RPMI8226 (cell line): ENCODE results near the gene CHIA.
"Not testable (repeated sequence)": the region's sequence is repeated elsewhere in the genome, so short reads cannot be mapped to it uniquely, and the experiment has no call there.

Experiments
- DNase-seq: peaks from one replicate; pipeline ENCODE4 v3.0.0-alpha.2; 2015

Gene CHIA

GRCh38 chr1:111286912-111287311 is 3.7 kb upstream of the CHIA start:
- no peak for DNase-seq

- no peak for DNase-seq
Measured at GRCh38 chr1:111289371-111289770, 1.3 kb upstream of the CHIA start.

DNA sequence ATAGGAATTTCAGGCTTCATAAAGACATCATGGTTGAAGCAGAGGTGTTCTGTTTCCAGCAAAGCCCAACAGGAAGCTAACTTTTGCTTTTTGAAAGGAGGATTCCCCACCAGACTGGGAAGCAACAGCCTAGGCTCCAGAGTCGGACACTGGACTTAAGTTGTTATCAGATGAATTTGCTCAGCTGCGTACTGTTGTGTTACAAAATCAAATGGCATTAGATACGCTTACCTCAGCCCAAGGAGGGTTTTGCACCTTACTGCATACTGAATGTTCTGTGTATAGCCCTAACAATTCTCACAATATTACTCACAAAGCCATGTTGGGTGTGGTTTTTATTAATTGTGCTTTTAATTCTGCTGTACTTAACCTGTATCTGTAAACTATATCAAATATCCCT is 547 bp upstream of the CHIA start:
- no peak for DNase-seq

DNA sequence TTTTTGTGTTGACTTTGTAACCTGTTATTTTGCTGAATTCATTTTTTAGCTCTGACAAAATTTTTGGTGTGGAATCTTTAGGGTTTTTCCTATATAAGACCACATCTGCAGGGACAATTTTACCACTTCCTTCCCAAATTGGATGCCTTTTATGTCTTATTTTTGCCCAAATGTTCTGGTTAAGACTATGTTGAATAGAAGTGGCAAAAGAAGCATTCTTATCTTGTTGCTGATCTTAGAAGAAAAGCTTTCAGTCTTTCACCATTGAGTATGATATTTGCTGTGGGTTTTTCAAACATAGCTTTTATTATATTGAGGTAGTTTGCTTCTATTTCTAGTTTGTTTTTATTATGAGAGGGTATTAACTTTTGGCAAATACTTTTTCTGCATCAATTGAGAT is 3.7 kb downstream of the CHIA start:
- no peak for DNase-seq

- DNase-seq = no peak
Measured at GRCh38 chr1:111302374-111302773, 11.7 kb downstream of the CHIA start.

DNA sequence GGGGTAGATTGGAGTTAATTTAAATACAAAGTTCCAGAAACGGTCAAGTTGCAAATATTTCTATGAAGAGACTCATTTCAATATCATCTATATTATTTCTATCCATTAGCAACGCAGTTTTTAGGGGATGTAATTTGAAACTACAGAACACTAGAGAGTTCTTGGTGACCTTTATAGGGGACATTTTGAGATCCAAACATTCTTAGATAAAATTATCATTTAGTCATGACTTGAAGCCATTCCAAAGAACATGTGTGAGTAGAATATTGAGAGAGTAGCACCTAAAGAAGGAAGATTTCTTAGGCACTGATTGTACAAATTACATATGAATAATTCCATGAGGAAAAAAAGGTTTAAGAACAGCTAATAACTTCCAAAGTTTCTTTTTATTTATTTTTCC is 19.0 kb downstream of the CHIA start:
- DNase-seq = no peak

DNA sequence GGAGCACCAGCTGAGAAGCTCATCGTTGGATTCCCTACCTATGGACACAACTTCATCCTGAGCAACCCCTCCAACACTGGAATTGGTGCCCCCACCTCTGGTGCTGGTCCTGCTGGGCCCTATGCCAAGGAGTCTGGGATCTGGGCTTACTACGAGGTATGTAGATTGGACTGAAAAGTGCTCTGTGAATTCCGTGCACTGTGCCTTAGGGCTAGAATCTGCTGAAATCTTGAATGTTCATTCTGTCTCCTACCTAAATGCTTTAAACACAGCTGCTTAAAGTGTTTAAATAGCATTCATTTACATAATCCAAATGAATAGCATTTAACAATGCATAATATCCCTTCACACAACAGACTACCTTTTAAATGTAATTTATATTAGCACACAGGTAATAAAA is 27.9 kb downstream of the CHIA start:
- no peak for DNase-seq

GRCh38 chr1:111320066-111320879 is 29.6 kb downstream of the CHIA start:
- no peak for DNase-seq

- no peak for DNase-seq
Measured at GRCh38 chr1:111323231-111323630, 32.6 kb downstream of the CHIA start.

GRCh38 chr1:111332190-111332589 is 41.5 kb downstream of the CHIA start:
- no peak for DNase-seq

GRCh38 chr1:111334169-111334568 is 43.5 kb downstream of the CHIA start:
- peak; percentile 49 for DNase-seq

DNA sequence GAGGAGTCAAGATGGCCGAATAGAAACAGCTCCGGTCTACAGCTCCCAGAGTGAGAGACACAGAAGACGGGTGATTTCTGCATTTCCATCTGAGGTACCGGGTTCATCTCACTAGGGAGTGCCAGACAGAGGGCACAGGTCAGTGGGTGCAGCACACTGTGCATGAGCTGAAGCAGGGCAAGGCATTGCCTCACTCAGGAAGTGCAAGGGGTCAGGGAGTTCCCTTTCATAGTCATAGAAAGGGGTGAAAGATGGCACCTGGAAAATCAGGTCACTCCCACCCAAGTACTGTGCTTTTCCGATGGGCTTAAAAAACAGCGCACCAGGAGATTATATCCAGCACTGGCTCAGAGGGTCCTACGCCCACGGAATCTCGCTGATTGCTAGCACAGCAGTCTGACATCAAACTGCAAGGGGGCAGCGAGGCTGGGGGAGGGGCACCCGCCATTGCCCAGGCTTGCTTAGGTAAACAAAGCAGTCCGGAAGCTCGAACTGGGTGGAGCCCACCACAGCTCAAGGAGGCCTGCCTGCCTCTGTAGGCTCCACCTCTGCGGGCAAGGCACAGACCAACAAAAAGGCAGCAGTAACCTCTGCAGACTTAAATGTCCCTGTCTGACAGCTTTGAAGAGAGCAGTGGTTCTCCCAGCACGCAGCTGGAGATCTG is 44.7 kb downstream of the CHIA start:
- DNase-seq = peak; percentile 32

DNA sequence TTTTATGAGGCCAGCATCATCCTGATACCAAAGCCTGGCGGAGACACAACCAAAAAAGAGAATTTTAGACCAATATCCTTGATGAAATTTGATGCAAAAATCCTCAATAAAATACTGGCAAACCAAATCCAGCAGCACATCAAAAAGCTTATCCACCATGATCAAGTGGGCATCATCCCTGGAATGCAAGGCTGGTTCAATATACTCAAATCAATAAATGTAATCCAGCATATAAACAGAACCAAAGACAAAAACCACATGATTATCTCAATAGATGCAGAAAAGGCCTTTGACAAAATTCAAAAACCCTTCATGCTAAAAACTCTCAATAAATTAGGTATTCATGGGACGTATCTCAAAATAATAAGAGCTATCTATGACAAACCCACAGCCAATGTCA is 48.2 kb downstream of the CHIA start:
- not testable (repeated sequence) for DNase-seq

DNA sequence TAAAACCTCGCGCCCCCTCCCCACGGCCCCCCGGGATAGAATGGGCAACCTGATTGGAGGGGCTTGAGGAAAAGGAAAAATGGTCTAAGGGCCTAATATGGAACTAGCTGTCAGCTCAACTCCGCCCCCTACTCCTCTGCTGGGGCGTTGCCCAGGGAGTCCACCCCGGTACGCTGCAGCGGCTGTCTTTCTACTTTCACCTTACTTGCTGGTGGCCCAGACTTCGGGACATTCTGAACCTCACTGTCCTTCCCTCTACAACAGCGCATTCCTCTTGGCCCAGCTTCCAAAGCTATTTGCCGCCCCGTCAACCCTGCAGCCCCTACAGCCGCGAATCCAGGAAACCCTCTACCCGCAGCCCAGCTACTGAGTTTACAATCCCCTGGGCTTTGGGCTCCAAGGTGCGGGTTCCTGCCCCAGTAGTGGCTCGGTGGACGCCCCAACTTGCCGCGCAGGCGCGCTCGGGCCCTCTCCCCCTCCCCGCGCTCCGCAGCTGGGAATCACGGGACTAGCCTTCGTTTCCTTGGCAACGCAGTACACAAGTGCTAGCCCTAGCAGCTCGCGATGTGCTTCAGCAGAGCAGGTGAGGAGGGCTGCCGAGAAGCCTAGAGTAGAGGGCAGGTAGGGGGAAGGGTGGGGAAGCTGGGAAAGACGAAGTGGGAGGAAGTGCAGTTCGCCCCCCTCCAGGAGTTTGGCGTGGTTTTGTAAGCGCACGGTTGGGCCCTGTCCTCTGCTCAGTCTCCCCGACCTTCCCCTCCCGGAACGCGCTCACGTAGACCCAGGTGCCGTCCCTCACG is 55.6 kb downstream of the CHIA start:
- peak; percentile 92 for DNase-seq

GRCh38 chr1:111347026-111347425 is 56.4 kb downstream of the CHIA start:
- DNase-seq = no peak

GRCh38 chr1:111351700-111352099 is 61.0 kb downstream of the CHIA start:
- DNase-seq = no peak

DNA sequence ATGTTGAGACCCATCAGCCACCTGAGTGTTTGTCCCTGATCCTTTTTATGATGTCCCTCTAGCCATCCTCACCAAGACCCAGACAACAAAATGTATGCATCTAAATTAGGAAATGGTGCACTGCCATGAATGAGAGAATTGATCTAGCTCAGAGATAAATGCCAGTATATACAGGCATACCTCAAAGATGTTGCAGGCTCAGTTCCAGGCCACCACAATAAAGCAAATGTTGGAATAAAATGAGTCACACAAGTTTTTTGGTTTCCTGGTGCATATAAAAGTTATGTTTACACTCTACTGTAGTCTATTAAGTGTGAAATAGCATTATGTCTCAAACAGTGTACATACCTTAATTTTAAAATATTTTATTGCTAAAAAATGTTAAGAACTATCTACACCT is 63.9 kb downstream of the CHIA start:
- no peak for DNase-seq

DNA sequence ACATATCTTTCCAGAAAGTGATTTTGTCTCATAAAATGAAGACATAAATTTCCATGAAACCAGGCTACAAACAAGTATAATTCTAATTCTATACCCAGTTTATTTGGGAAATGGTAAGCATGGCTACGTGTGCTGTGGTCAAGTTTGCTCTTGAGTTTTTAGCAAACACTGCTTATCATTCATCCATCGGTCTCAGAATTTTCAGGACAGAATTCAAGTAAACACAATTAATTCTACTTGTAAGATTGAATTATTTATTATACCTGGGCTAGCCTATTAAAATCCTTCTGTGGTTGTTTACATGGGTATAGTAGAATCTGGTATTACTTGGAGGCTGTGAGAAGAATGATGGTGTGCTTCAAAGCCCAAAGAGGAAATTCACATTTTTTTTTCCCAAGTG is 68.3 kb downstream of the CHIA start:
- DNase-seq = no peak

DNA sequence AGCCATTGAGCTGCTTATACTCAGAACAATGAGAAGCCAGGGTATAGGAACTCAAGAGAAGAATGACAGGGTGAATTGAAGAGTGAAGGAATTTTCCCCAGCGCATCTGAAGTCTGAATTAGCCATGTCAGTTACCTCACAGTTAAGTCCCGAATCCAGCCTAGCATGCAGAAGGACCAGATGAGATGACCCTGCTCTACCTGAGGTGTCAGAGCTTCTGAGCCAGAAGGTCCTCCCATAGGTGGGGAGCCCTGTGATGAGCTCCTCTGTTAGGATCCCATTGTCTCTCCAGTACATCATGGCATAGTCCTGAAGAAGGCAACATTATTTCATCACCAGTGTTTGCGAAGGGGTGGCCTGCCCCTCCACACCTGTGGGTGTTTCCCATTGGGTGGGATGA is 68.7 kb downstream of the CHIA start:
- DNase-seq = no peak

GRCh38 chr1:111360257-111360656 is 69.6 kb downstream of the CHIA start:
- DNase-seq = not testable (repeated sequence)

GRCh38 chr1:111361761-111362160 is 71.1 kb downstream of the CHIA start:
- DNase-seq = no peak

- no peak for DNase-seq
Measured at GRCh38 chr1:111364690-111365089, 74.0 kb downstream of the CHIA start.

DNA sequence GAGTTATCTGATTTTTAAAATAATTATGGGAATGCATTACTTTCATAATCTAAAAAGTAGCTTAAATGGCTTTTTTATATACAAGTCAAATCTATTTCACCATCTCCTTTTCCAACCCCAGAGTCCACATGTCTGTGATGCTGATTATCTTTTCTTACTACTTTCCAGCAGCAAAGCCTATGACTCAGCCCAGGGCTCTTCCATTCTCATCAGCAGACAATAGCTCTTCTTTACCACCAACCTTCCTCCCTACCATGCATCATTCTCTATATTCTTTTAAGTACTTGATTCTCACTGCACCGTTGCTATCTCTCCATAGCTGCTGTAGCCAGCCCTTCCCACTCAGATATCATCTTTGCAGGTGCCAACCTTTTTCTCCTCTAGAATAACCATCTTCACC is 75.6 kb downstream of the CHIA start:
- DNase-seq = no peak

- DNase-seq = no peak
Measured at GRCh38 chr1:111369177-111369576, 78.5 kb downstream of the CHIA start.
